ENCODE results near the gene BBIP1. TPM values are rescaled to one million over a fixed set of nuclear protein-coding genes. Genes with fewer than 3 reads are reported as not detected.
"Not testable (repeated sequence)": the region's sequence is repeated elsewhere in the genome, so short reads cannot be mapped to it uniquely, and the experiment has no call there.

The BBIP1 gene
- total RNA-seq, 4 donors from 2014 or later: 27.1 to 40.2 (median 28.7) TPM

DNA sequence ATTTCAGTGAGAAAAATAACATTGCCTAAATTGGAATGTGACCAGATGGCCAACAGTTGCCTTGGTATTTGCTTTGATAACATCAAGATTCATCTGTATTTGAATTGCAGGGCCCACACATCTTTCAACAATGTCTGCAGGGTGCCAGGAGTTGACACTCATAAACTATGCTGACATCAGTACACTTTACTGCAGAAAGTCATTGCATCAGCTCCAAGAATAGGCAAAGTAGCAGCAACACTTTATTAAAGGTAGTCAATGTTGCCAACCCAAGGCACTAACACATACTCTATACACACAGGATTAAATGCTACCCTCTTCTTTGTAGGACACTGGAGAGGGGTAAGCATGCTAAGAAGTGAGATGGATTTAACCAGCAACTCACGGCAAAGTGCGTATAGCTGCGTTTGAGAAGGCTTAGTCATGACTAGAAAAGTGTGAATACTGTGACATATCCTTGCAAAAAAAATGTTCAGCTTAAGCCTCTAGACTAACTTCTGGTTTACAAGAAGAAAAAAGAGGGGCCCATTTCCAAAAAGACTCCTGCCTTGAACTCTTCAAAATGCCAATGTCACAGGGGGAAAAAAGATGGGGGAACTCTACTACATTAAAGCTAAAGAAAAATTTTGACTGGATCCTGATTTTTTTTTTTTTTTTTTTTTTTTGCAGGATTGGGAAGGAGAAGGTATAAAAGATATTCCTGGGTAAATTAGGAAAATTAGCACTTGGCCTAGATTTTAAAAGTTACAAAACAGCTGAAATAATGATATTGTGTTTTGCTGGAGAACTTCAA is 2.2 kb downstream of the BBIP1 start:
- TF ChIP-seq EP300 (IDR thresholded peaks at IDR 0.05) (no peak), POLR2AphosphoS5 (IDR thresholded peaks at IDR 0.05) (no peak), POLR2A (IDR thresholded peaks at IDR 0.05) (no peak)
- TF ChIP-seq, protein P1, sequence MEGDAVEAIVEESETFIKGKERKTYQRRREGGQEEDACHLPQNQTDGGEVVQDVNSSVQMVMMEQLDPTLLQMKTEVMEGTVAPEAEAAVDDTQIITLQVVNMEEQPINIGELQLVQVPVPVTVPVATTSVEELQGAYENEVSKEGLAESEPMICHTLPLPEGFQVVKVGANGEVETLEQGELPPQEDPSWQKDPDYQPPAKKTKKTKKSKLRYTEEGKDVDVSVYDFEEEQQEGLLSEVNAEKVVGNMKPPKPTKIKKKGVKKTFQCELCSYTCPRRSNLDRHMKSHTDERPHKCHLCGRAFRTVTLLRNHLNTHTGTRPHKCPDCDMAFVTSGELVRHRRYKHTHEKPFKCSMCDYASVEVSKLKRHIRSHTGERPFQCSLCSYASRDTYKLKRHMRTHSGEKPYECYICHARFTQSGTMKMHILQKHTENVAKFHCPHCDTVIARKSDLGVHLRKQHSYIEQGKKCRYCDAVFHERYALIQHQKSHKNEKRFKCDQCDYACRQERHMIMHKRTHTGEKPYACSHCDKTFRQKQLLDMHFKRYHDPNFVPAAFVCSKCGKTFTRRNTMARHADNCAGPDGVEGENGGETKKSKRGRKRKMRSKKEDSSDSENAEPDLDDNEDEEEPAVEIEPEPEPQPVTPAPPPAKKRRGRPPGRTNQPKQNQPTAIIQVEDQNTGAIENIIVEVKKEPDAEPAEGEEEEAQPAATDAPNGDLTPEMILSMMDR (IDR thresholded peaks at IDR 0.05): no peak
- H3K4me3 ChIP-seq: no peak overlapping the region
- 86 to 93% methylated on average over 3 of the region's 3 CpGs for WGBS, 2 donors (ENCODE audit: low coverage in 1 of 2)
- H3K27me3 ChIP-seq: no peaks in the 10 kb centered on the region
- H3K4me1 ChIP-seq: peaks cover 5 to 28% (median 11%) of the 10 kb centered on the region in 3 donors
- ATAC-seq: no peak
- no peaks in the 10 kb centered on the region for H3K9me3 ChIP-seq
- H3K36me3 ChIP-seq: peaks cover 0 to 6% of the 10 kb centered on the region in 2 donors
- H3K27ac ChIP-seq: no peak overlapping the region

DNA sequence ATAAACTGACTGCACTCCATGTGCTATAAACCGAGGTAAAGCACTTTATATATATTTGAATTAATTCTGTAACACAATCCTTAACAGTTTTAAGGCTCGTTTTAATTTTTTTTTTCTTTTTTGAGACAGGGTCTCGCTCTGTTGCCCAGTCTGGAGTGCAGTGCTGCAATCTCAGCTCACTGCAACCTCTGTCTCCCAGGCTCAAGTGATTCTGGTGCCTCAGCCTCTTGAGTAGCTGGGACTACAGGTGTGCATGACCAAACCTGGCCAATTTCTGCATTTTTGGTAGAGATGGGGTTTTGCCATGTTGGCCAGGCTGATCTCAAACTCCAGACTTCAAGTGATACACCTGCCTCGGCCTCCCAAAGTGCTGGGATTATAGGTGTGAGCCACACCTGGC is 3.4 kb downstream of the BBIP1 start:
- not testable (repeated sequence) for H3K36me3 ChIP-seq, H3K4me3 ChIP-seq, H3K9me3 ChIP-seq, H3K27me3 ChIP-seq, H3K27ac ChIP-seq, ATAC-seq
- WGBS, 2 donors (ENCODE audit: low coverage in 1 of 2): 83 to 84% methylated on average over 3 of the region's 4 CpGs
- peaks cover 4 to 16% (median 5%) of the 10 kb centered on the region in 3 donors for H3K4me1 ChIP-seq

DNA sequence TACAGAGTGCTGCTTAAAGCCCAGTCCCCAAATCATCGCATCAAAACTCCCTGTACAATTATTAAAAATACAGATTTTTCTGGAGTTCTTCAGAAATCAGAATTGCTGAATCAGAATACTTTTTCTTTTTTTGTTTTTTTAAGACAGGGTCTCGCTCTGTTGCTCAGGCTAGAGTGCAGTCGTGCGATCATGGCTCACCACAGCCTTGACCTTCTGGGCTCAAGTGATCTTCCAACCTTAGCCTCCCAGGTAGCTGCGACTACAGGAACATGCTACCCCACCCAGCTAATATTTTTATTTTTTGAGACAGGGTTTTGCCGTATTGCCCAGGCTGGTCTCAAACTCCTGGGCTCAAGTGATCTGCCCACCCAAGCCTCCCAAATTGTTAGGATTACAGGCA is 3.9 kb downstream of the BBIP1 start:
- Histone ChIP-seq H3K27me3 (no peaks in the 10 kb centered on the region), H3K27ac (no peak overlapping the region), H3K4me1 (peaks cover 4 to 16% (median 5%) of the 10 kb centered on the region in 3 donors), H3K4me3 (no peak overlapping the region), H3K9me3 (no peaks in the 10 kb centered on the region), H3K36me3 (peaks cover 0 to 6% of the 10 kb centered on the region in 2 donors)
- TF ChIP-seq EP300 (IDR thresholded peaks at IDR 0.05) (no peak), POLR2A (IDR thresholded peaks at IDR 0.05) (no peak), POLR2AphosphoS5 (IDR thresholded peaks at IDR 0.05) (no peak)
- TF ChIP-seq, protein P1 (IDR thresholded peaks at IDR 0.05): no peak
- no peak for ATAC-seq
- WGBS, 2 donors (ENCODE audit: low coverage in 1 of 2): 99 to 100% methylated on average over 3 to 6 of the region's 6 CpGs

DNA sequence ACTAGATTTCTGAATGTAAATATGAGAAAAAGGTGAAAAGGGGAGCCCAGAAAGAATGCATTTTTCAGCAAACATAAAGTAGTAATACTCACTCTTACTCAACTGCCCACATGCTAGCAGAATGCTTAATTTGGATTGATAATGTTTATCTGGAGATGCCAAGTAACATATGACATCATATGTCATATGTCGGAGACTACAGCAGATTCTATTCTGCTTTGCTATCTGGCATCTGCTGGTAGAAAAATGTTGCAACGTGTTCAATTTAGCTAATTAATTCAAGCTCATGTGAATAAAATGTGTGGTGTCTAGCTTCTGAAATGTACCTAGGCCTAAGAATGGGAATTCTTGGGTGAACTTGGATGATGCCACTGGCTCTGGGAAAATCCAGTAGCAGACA is 4.5 kb downstream of the BBIP1 start:
- ATAC-seq: no peak
- Histone ChIP-seq H3K36me3 (peaks cover 0 to 6% of the 10 kb centered on the region in 2 donors), H3K27ac (no peak overlapping the region), H3K27me3 (no peaks in the 10 kb centered on the region), H3K9me3 (no peaks in the 10 kb centered on the region), H3K4me3 (no peak overlapping the region), H3K4me1 (peaks cover 4 to 16% (median 5%) of the 10 kb centered on the region in 3 donors)
- TF ChIP-seq, protein P1 (IDR thresholded peaks at IDR 0.05): no peak
- TF ChIP-seq POLR2A (IDR thresholded peaks at IDR 0.05) (no peak), POLR2AphosphoS5 (IDR thresholded peaks at IDR 0.05) (no peak), EP300 (IDR thresholded peaks at IDR 0.05) (no peak)
- WGBS, 2 donors (ENCODE audit: low coverage in 1 of 2): 85 to 86% methylated on average over 2 of the region's 2 CpGs

DNA sequence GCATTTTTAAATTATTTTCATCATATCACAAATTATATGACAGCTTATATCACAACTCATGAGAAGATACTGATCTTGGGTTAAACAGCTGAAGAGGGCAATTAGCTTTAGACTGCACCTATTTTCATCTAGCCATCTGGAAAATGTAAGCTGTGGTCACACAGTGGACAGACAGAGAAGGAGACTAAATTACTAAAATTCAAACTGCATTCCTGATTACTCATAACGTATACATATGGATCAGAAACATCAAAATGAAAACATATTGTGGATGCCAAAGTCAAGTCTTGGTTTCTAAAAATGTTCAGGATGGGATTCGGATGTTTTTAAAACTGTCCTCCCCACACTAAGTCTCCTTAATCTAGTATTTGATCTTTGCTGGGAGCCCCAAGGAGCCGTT is 6.6 kb downstream of the BBIP1 start:
- 39 to 52% methylated on average over 3 of the region's 3 CpGs for WGBS, 2 donors (ENCODE audit: low coverage in 1 of 2)
- Histone ChIP-seq H3K36me3 (peaks cover 0 to 6% of the 10 kb centered on the region in 2 donors), H3K4me3 (no peak overlapping the region), H3K4me1 (peaks cover 0 to 8% (median 0%) of the 10 kb centered on the region in 3 donors), H3K27me3 (no peaks in the 10 kb centered on the region), H3K27ac (no peak overlapping the region), H3K9me3 (no peaks in the 10 kb centered on the region)
- TF ChIP-seq POLR2A (IDR thresholded peaks at IDR 0.05): no peak
- TF ChIP-seq, protein P1 (IDR thresholded peaks at IDR 0.05): no peak
- ATAC-seq: no peak
